SKM-1 treated with dmso at 0.1 percent for 144 hours (cell line): ENCODE data around the gene LAMTOR4.

Experiments used
- DNase-seq: peaks from one replicate; lab custom pipeline; 2025; ENCODE audit not compliant: unreplicated experiment; lab: John Stamatoyannopoulos, UW

LAMTOR4 gene

DNA sequence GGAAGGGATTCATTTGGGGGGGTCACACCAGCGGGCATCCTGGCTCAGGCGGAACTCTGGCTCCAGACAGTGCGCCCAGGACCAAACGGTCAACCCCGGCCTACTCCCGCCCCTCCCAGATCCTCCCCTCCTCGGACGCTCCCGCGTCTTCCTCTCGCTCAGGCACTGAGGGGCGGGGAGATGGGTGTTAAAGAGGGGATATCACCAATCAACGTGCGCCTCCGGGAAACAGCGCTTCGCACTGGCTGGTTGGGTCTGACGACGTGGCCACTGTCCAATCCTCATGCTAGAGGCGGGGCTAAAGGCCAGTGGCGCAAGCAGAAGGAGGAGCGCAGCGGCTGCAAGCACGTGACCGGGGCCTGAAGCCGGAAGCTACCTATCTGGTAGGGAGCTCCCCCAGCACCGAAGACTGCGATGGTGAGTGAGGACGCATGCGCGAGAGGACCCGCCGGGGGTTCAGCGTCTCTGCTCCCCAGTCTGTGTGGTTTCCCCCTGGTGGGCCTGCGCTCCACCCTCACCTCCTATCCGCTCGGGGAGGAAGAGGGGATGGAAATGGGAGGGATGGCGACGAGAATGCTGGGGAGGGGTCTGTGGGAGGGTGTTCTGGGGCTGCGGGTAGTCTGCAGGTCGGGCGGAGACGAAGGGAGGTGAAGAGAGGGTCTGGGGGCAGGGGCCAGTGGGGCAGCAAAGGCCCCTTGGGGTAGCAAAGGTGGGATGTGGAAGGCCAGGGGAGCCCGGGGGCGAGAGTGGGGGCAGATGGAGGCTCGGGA lies at the start of gene LAMTOR4:
TSS of gene LAMTOR4 (plus strand) at position 360 of the 770 bp plus-strand sequence. CDS start at position 415, 55 bp downstream.
- DNase-seq: peak; percentile 98

DNA sequence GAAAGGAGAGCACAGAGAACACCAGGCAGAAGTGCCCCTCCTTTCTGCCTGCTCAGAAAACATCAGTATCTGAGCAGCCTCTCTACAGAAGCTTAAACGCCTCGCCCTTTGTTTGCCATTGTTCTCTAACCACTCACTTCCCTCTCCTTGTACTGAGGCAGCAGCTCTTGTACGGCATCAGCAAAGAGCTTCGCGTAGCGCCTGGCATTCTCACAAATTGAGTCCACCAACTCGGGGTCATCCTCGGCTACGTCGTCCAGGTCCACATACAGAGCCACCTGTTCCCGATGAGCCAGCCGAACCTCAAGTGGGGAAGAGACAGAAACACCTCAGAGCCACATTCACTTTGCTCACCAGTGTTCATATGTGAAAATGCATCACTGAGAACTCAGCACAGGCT lies 49.3 kb upstream of the LAMTOR4 start:
- DNase-seq: no peak

DNA sequence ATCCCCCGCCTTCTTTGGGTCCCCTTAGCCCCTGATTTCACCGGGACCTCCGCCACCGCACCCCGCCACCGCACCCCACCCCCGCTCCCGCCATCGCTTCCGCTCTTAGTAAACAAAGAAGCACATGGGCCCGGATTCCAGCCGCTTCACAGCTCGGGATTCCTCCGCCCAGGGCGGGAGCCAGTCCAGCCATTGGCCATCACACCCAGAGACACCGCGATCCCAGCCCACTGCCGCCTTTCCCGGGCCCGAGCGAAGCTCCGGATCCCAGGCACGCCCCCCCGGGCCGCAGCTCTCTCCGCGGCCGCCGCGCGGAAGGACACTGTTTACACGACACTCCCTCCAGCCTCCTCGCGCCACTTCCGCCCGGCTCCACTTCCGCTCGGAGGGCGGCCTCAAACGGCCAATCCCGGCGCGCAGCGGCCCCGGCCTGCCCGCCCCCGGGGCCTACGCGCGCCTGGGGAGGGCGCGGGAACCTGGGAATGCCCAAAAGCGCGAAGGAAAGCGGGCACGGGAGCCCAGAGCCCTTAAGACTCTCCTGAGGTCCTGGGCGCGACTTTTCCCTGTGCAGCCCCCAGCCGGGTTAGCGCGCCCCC lies 48.2 kb upstream of the LAMTOR4 start:
- peak; percentile 80 for DNase-seq

DNA sequence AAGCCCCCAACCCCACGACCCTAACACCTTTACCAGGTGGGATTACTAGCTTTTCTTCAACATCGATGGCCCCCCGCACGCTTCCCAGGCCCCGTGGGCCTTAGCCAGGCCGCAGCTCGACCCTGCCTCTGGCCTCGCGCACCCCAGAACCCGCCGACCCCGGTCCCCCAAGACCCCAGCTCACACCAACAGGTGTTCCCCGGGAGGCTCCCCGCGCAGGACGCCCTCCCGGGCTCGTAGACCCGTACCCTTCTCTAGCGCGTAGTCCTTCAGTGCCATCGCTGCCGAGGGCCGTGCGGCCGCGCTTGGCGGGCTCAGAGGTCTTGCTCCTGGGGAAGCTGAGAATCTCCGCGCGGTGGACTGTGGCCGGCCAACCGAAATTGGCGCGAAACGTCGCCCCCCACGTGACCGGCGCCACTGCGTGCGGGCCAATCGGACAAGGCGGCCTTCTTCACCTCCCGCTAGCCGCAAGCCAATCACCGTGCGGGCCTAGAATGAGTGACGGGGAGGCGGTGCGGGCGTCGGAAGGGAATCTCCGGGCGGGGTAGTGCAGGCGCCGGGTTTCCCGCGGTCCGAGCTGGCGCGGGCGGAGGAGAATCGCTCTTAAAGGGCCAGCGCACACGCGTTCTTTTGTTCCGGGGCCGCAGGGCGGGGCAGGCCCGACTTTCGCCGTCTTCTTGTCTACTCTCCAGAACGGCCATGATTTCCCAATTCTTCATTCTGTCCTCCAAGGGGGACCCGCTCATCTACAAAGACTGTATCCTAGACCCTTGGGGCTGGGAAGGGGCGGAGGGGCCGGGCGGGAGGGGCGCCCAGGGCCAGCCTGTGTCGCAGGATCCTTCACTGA lies 47.5 kb upstream of the LAMTOR4 start, which contains the start of the genes AP4M1 and MCM7:
TSS of gene AP4M1 (plus strand) at position 628 of the 847 bp plus-strand sequence. CDS start at position 700, 72 bp downstream.
TSS of gene MCM7 (minus strand) at position 382 of the 847 bp plus-strand sequence. CDS start at position 279, 103 bp downstream.
- DNase-seq: peak; percentile 98

DNA sequence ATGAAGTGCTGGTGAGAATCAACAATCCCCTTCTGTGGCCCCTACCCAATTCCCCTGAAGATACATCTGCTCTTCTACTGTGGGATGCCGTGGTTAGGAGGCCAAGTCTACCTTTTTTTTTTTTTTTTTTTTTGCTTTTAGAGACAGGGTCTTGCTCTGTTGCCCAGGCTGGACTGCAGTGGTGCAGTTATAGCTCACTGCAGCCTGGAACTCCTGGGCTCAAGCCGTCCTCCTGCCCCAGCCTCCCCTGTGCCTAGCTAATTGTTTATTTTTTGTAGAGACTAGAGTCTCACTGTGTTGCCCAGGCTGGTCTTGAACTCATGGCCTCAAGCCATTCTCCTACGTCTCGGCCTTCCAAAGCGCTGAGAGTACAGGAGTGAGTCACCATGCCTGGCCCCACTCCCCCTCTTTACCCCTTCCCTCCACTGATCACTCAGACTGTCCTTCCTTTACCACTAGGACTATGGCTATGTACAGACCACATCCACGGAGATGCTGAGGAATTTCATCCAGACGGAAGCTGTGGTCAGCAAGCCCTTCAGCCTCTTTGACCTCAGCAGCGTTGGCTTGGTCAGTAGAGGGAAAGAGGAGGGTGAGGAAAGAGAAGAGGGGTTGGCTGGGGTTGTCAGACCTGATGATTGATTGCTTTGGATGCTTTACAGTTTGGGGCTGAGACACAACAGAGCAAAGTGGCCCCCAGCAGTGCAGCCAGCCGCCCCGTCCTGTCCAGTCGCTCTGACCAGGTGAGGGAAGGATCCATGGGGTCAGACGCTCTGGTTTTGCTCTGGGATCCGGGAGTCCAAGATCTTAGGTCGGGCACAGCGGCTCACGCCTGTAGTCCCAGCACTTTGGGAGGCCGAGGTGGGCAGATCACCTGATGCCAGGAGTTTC lies 45.5 kb upstream of the LAMTOR4 start:
- no peak for DNase-seq

DNA sequence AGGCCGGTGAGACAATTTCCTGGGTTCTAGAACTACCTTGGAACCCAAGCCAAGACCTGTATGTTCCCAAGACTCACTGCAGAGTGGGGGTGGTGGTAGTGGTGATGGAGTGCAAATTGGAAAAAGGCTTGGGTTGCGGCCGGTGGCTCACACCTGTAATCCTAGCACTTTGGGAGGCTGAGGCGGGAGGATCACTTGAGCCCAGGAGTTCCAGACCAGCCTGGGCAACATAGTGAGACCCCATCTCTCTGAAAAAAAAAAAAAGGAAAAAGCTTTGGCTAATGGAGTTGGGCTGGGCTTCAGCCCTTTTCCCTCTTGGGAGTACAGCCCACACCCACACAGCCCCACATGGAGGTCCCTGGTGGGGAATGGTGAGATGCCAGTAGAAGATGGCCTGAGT lies 43.2 kb upstream of the LAMTOR4 start:
- DNase-seq: no peak

DNA sequence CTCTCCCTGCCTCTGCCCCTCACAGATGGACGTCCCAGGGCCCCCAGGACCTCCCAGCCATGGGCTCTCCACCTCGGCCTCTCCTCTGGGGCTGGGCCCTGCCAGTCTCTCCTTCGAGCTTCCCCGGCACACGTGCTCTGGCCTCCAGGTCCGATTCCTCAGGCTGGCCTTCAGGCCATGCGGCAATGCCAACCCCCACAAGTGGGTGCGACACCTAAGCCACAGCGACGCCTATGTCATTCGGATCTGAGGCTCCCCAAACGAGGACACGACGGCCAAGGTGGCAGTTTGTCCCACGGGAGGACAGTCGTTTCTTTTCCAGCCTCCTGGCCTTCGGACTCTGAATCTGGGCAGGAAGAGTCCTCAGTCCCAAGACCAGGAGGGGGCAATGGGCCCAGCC lies 42.1 kb upstream of the LAMTOR4 start:
- no peak for DNase-seq

DNA sequence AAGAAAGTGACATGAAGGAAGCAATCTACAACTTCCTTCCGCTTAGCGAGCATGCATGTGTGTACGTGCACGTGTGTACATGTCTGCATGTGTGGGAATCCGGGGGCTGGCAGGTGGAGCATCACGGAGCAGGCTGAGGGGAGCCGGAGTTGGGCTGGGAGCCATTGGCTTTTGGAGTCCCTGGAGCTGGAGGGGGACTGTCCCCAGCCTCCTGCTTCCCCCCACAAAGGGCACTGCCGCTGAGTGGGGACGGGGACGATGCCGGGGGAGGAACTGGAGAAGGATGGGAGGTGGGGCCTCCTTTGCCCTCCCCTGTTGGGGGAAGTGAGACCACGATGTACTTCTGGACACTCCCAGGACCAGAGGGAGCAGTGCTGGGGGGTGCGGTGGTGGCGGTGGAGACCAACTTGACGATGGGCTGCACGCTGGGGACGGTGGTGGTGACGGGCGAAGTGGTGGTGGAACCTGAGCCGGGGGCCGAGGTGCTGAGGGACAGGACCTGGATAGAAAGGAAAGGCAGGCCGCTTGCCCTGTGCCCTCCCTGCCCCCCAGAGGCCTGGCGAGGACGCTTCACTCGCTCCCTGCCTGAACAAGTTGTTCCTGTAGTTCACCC lies 41.5 kb upstream of the LAMTOR4 start:
- no peak for DNase-seq

DNA sequence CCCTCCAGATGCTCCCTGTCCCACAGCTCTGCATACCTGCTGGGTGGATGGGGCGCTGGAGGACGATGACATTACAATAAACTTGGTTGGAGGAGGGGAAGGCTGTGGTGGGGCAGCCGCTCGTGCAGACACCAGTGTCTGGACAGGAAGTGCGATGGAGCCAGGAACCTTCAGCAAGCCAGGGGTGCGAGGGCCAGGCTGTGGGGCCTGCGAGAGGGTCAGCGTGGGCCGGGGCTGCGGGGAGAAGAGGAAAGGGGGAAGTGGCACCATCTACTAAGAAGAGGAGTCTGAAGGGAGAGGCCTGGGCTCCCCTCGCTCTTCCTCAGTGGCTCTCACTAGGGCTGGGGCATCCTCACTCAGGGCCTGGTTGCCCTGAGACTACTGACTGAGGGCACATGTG lies 40.8 kb upstream of the LAMTOR4 start:
- DNase-seq: no peak

DNA sequence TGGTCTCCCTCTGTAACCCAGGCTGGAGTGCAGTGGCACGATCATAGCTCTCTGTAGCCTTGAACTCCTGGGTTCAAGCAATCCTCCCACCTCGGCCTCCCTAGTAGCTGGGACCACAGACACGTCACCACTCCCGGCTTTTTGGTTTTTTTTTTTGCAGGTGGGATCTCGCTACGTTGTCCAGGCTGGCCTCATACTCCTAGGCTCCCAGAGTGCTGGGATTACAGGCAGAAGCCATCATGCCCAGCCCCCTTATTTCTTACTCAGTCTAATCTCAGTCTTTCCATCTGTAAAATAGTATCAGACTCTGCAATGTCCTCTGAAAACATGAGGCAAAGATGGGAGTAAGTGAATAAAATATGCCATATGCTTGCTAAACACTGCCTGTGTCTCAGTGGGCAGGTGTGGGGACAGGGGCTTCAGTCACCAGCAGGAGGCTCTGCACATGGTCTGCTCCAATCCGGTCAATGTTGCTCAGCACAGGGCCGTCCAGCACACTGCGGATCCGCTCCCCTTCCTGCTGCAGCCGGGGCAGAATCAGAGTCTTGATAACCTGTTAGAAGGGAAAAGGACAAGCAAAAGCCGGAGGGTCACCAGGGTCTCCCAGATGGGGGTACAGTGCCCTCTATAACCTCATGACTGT lies 39.1 kb upstream of the LAMTOR4 start:
- no peak for DNase-seq

DNA sequence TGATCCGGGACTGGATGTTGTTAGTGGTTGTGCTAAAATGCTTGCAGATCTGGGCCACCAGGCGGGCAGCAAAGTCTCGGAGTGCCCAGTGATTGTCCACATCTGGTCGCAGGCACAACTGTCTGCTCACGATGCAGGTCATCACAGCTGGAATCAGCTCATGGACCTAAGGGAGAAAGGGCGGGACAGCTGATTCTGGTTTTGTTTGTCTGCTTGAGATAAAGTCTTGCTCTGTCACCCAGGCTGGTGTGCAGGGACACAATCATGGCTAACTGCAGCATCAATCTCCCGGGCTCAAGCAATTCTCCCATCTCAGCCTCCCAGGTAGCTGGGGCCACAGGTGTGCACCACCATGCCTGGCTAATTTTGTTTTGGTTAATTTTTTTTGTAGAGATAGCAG lies 37.6 kb upstream of the LAMTOR4 start:
- DNase-seq: no peak

DNA sequence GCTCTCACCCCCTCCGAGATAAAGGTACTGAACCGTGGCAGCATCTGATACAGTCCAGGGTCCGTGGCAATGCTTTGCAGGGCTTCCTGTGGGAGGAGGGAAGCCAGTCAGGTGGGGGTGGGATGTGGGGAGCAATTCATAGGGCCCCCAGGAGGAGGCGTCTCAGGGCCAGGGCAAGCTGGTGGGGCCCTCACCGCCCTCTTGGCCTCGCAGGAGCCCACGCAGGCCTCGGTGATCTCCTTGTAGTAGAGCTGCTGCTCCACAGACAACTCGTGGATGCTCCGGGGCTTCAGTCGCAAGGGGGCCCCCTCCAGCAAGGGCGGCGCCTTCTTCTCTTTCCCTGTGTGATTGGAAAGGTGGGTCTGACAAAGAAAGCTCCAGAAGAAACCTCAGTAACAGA lies 36.8 kb upstream of the LAMTOR4 start:
- DNase-seq: no peak

DNA sequence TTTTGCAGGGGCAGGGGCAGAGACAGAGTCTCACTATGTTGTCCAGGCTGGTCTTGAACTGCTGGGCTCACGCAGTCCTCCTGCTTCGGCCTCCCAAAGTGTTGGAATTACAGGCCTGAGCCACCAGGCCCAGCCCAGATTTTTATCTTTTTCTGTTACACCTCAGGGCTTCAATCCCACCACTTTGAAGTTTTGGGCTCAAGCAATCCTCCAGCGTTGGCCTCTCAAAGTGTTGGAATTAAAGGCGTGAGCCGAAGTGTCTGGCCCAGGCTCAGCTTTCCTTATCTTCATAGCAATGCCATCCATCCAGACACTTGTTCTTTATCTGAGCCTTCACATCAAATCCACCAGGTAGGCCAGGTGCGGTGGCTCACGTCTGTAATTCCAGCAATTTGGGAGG lies 33.7 kb upstream of the LAMTOR4 start:
- no peak for DNase-seq

DNA sequence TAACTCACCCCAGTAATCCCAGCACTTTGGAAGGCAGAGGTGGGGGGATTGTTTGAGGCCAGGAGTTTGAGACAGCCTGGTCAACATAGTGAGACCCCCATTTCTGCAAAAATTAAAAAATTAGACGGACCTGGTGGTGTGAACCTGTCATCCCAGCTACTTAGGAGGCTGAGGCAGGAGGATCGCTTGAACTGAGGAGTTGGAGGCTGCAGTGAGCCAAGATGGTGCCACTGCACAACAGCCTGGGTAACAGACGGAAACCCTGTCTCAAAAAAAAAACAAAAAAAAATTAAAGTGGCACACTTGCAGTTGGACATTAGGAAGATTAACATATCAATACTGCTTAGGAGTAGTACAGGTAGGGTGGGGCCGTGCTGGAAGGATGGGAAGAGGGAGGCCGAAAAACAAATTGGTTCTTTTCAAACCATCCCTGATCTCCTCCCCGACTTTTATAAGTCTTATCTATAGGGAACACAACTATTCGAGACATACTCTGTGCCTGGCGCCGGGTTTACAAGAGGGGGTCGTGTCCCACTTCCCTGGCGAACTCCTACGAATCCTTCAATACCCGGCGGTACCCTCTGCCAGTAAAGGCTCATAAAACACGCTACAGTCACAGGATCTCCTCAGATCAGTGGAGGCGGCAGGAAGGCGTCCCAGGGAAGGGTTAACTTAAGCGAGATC lies 30.2 kb upstream of the LAMTOR4 start:
- DNase-seq: peak; percentile 38

DNA sequence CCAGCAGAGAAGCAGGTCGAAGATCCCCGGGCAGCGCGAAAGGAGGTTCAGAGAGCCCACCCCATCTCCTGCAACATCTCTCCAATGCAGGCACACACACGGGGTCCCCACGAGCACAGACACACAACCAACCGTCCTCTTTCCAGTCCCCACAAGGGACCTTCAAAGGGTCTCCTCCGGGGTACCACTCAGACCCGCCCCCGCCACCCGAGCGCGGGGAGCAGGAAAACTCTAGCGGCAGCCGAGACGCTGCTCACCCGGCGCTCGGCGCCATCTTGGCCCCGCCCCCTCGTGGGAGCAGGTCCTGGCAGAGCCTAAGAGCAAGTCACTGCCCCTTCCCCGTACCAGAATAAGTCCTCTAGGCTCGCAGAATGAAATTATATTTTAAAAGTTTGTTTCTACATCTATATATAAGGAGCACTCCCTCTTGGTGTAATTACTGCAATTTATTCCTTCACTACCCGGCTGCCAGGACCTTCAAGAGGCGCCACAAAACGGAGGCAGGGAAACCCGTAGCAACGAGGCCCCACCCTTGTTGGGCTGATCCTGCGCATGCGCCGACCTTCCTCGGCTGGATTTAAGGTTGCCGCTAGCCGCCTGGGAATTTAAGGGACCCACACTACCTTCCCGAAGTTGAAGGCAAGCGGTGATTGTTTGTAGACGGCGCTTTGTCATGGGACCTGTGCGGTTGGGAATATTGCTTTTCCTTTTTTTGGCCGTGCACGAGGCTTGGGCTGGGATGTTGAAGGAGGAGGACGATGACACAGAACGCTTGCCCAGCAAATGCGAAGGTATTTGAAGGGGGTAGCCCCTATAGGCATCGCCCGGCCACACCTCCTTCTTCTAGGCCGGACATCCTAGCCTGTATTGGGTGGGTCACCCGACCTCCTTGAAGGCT lies 29.4 kb upstream of the LAMTOR4 start, which contains the start of the genes CNPY4 and TAF6:
TSS of gene CNPY4 (plus strand) at position 563 of the 898 bp plus-strand sequence. CDS start at position 674, 111 bp downstream.
TSS of gene TAF6 (minus strand) at position 287 of the 898 bp plus-strand sequence. CDS start 5,149 bp downstream, outside the sequence.
- DNase-seq: peak; percentile 94

DNA sequence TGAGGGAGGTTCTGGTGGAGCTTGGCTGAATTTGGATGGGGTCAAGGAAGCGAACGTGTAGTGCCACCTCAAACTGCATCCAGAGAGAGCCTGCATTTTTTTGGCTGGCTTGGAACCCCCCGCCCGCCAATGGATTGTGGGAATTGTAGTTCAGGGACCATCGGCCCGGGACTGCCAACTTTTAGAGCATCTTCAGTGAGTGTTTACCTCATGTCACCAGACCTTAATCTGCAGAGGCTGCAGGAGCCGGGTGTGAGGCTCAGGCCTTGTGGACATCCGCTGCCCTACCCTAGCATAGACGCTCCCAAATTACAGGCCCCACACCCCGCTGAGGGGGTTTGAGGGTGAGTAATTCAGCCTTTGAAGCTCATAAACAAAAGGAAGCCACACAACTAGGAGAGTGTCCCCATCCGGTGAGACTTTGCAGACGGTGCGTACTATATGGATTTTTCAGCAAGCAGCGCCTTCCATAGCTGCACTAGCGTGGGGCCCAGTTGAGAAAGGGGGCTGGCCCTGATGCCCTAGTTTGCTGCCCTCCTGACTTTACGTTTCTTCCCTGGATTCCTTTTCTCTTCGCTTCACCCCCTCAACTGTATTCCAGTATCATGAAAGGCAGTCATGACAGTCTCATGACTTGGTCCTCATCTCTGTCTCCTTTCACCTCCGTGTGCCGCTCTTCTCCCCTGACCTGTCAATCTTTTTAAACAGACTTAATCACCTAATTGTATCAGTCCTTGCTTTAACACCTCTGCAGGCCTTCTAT lies 28.6 kb upstream of the LAMTOR4 start:
- no peak for DNase-seq

DNA sequence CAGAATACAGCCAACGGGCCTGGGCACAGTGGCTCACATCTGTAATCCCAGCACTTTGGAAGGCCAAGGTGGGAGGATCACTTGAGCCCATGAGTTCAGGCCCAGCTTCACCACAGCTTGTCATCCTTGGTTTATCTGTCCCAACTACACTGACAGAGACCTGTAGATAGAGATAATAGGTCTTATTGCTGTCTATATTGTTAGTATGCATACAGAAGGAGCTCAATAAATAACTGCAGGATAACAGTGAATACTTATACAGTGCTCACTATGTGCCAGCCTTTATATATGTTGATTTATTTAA lies 28.0 kb upstream of the LAMTOR4 start:
- no peak for DNase-seq
